Stimulated activated CD4-positive, alpha-beta T cell treated with anti-CD3 and anti-CD28 coated beads, Interleukin-1b, Interleukin-23, amount 100 ng/mL, for 1 hour (primary cell): ENCODE results near the gene APRT.

Source experiments
- DNase-seq, 2 donors: peaks; one replicate each; pipeline ENCODE4 v3.0.0-alpha.2; 2020; ENCODE audit warnings: low read depth in 2 of 2

Gene APRT

DNA sequence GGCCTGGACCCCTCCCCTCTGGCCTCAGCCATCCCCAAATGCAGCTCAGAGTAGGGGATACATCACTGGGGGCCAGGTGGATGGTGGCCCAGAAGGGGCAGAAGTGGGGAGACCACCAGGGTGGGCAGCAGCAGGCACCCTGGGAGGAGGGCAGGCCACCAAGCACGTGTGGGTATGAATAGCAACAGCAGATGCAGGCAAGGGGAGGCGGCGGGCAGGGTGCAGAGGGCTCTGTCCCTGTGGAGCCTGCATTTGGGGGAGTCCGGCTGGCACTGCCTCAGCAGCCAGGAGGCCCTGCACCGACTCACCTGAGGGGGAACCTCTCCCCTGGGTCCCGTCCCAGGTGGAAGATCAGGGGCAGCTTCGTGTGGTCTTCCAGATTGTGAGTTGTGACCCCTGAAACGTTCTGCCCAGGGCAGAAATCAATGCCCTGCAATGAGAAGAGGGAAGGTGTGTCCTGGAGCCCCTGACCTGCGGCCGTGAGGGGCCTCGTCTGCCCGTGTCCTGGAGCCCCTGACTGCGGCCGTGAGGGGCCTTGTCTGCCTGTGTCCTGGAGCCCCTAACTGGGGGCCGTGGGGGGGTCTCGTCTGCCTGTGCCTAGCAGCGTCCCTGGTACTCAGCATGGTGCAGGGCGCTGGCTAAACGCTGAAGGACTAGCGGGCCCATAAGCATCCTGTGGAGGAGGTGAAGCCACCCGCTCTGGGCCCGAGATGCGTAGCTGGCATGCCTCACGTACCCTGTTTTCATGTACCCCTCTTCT, 10.7 kb upstream of the APRT start:
- DNase-seq, result no peak

DNA sequence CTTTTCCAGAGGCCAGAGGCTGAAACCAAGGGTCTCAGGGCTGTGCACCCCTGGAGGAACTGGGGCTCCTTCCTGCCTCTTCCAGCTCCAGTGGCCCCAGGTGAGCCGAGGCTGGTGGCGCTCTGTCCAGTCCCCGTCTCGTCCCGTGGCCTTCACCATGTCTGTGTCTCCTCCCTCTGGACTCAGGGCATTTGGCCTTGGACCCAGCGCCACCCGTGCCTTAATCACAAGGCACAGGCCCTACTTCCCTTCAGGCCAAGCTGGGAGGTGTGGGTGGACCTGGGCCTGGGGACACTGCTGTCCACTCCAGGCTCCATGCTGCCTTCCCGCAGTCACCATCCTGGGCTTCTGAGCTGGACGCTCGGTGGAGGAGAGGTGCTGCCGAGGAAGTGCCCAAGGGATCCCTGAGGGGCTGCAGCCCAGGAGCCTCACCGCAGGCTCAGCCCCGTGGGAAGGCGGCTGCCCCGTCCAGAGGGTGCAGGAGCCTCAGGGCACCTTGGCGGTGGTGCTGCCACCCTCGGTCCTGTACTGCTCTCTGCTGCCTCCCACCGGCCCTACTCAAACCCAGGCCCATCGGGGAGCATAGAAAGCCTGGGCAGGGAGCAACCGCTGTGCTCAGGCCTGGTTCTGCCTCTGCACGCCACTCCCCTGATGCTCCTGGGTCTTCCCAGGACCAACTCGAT, 9.6 kb upstream of the APRT start:
- DNase-seq, result no peak

DNA sequence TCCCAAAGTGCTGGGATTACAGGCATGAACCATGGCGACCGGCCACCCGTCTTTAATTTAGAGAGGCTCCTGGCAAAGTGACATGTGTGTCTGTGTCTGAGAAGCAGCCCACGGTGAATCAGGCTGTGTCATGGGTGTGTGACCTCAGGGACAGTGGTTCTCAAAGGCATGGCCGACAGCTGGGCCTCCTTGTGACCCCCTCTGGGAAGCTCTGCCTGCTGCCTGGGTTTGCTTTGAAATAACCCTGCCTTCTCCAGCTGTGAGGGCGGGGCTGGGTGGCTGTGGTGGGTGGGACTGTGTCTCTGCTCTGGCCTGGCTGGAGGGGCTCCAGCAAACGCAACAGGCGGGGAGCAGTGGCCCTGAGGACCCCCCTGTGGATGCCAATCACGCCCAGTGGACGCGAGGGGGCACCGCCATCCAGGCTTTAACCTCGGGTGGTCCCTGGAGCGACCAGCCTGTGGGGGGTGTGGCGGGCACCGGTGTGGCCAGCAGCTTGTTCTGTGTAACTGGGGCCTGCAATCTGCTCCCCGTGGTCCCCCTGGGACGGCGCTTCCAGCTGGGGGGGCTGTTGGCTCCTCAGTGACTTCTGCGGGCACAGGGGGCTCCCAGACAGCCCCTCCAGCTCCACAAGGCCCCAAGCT, 8.8 kb upstream of the APRT start:
- no peak for DNase-seq

DNA sequence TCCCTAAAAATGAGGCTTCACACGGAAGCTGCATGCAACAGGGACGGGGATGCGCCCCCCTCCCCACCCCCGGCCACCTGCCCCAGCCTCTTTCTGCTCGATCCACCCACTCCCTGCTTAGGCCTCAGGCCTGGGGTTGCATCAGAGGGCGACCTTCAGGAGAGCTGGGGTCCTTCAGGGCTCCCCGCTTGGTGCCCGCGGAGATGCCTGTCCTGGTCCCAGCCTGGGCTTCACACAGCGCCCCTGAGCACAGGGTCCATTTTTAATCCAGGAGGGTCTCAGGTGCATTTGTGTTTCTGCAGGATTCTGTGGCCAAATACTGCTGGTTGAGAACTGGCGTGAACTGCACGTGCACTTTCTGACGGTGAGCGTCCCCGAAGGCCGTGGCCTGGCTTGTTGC, 7.4 kb upstream of the APRT start:
- no peak for DNase-seq

DNA sequence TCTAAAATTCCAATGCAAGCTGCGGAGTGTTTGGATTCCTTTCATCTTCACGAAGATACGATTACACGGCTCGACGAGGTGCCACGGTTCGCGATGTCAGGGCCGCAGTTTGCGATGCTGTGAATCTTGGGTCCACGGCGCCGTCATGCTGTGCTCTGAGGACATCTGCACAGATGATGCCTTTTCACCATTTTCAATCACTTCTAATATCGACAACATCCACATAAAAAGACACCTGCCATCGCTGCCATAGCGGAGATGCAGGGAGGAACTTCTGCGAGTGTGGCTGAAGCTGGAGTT, 6.8 kb upstream of the APRT start:
- no peak for DNase-seq

DNA sequence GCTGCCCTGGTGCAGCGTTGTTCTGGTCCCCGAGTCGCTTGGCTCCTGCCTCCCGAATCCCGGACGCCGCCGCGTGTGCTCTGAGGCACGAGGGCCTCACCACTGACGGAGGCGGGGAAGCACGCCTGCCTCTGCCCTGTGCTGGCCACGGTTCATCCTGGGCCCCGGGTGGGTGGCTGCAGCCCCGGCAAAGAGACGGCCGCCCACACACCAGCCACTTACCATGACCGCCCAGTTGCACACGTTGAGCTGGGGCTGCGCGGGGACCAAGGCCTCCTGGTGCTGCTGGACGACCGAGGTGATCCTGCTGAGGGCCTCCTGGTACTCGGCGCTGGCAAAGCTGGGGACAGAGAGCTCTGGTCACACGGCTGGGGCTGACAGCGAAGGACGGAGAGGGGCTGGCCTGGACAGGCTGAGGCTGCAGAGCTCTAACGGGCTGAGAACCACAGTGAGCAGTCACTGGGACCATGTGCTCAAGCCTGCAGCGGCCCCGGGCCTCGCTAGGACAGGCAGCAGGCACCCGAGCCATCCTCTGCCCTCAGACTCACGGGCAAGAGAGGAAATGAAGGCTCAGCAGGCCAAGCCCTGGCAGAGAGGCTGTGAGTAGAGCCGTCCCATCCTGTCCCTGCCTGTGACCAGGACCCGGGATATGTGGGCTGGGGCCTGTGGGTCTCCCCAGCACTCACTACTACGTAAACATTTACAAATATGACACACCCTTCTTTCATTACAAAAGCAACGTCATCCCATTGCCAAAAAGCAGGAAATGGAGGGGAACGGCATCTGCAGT, 6.3 kb upstream of the APRT start:
- no peak for DNase-seq

DNA sequence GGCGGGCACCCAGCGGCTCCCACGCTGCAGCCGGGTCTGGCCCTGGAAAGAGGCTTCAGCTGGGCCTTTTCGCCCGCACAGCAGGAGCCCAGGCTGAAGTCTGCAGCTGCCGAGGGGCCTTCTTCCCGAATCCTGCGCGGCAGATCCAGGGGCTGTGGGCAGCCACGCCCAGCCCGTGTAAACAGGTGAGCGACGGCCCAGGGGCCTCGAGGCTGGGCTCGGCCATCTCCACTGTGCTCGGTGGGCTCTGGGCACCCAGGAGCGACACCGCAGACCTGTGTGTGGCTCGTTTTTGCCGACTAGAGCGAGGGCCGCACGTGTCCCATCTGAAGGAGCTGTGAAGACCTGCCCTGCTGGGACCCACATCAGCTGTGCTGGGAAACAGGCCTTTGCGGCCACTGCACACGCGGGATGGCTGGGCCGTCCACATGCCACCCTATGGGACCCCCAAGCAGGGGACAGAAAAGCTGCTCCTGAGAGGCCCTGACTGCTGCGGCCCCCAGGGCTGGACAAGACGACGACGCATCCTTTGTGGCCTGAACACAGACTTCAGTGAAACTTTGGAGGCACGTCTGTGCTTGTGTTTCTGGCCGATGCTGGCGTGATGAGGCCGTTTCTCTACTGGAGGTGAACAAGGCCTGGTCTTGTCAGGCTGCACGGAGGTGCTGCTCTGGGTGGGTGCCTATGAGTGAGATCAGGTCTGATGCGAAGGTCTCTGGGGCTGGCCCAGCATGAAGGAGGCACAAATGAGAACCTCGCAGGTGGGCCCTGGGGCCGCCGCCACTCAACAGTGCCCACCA, 5.2 kb upstream of the APRT start:
- DNase-seq, result no peak

DNA sequence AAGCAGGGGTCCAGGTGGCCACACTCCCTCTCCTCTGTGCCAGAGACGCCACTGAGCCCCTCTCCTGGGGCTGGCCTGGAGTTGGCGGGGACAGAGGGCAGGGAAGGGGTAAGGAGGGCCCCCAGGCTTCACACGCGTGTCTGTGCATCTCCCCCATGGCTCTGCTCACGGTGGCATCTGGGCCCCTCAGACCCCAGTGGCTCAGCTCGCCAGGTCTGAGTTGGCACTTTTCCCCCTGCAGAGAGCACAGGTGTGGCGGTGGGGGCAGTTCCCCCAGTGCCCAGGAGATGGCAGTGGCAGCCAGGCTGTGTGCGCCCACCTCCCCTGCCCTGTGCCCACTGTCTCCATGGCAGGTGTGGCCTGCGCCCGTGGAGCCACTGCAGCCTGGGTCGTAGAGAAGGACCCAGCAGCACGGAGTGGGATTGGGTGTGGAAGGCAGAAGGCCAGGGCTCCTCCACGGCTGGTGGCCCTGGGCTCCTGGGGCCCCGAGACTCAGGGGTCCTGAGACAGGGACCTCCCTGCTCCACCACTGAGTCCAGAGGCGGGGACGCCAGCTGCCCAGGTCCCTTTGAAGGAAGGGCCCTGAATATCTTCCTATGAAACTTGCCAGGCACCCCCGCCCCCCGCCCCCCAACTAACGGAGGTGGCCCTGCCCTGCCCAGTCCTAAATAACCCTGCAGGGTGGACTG, 4.3 kb upstream of the APRT start:
- no peak for DNase-seq

DNA sequence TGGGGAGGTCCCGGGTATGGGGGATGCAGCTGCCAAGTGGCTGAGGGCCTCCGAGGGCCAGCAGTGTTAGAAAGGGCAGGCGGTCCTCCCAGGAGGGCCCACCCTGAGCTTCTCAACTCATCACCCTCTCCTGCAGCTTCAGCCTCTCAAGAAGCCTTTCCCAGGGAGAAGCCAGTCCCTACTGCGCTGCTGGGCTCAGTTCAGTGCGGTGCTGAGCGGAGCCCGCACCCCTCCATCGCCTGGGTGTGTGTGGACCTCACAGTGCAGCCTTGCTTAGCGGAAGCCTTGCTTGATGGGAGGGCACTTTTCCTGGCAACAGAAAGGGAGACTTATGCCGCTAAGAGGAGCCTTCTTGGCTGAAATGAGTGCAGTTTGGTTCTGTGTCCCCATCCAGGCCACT, 3.5 kb upstream of the APRT start:
- no peak for DNase-seq

DNA sequence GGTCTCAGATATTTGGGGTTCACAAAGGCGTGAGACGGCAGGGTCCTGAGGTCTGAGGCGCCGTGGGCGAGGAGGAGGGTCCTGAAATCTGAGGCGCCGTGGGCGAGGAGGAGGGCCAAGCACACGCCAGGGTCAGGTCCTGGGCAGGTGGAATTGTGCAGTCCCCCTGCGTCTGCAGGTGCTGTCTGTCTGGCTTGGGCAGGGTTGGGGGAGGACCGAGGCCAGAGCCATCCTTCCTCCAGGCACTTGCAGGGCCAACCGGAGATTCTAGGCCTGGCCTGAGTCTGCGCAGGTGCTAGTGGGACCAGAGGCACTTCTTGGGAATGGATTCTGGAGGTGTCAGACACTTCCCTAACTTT, 2.4 kb upstream of the APRT start:
- no peak for DNase-seq

DNA sequence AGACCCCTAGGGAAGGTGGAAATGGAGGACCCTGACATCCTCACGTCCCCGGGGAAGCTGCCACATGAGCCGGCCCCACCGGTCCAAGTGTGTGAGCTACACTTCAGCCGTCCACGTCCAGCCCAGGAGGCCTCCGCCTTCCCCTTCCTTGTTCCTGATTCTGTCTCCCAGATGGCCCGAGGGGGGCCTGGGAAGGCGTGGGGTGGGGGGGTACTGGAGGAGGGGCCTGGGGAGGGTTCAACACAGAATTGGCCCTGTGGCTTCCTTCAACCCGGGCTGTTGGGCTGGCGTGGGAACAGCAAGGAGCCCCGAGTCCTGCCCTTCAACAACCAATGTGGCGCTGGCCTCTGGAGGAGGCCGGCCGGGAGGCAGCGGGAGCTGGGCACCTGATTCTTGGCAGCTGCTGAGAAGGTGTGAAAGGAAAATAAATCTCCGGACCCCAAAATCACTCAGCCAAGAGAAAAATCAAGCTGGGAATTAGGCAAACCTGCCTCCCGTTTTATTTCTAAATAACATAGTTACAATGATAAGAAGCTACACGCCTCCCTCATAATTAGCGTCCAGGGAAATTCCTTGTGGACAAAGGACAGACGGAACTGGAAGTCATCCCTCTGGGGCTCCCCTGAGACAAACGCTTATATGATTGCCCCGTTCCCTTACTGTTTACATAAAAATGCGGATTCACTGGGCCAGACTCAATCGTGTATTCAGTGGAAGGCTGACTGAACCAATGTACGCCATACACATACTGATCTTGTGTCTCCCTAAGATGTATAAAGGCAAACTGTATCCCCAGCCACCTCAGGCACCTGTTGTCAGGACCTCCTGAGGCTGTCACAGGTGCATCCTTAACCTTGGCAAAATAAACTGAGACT, 1.8 kb upstream of the APRT start:
- no peak for DNase-seq

DNA sequence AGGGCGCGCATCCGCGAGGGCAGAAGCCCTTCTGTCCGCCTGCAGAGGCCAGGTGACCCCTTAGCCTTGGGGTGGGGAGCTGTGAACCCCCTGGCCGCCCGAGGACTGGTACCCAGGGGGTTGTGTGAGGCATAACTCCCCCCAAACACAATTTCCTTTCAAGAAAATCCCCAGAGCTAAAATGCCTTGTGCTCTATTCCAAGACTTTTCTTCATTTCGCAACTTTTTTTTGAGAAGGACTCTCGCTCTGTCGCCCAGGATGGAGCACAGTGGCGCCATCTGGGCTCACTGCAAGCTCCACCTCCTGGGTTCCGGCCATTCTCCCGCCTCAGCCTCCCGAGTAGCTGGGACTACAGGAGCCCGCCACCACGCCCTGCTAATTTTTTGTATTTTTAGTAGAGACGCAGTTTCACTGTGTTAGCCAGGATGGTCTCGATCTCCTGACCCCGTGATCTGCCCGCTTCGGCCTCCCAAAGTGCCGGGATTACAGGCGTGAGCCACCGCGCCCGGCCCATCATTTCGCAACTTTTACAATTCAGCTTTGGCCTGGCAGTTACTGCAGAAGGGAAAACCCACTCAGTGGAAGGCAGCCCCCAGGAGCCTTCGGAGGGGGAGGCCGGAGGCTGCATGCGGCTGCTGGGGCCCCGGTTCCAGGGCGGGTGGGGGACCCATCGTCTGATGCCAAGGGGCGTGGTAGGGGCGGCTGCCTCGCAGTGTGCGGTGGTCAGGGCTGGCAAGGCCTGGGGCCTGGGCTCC, 963 bp upstream of the APRT start:
- DNase-seq, result no peak

DNA sequence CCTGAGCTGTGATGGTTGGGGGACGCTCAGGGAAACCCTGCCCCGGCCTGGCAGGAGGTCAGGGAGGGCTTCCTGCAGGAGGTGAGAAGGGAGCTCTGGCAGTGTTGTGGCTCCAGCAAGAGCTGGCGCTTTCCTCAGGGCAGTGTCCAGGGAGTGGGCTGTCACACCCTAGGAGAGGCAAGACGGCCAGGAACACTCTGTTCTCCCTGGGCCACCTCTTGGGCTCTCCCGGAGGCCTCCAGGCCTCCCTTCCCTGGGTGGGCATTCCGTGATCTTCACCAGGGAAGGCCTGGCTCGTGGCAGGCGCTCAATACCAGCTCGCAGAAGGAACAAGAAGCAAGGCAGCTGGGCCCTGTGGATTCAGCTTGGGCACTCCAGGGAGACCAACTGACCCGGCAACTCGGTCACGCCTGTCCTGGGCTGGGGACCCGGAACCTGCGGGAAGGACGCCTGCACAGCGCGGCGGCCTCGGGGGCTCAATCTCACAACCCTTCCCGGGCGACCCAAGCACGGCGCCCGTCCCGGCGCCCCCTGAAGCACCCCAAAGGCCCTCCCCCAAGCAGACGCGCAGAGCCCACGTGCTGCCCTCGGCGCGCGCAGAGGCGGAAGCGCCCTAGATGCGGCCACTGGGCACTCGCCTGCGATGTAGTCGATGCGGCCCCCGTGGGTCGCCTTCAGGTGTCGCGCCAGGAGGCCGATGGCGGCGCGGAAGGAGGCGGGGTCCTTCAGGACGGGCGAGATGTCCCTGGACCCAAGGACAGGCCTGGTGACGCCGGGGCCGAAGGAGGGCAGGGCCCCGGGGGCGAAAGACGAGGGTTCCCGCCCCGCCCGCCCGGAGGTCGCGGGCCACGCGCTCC, 588 bp downstream of the APRT start:
- no peak for DNase-seq

DNA sequence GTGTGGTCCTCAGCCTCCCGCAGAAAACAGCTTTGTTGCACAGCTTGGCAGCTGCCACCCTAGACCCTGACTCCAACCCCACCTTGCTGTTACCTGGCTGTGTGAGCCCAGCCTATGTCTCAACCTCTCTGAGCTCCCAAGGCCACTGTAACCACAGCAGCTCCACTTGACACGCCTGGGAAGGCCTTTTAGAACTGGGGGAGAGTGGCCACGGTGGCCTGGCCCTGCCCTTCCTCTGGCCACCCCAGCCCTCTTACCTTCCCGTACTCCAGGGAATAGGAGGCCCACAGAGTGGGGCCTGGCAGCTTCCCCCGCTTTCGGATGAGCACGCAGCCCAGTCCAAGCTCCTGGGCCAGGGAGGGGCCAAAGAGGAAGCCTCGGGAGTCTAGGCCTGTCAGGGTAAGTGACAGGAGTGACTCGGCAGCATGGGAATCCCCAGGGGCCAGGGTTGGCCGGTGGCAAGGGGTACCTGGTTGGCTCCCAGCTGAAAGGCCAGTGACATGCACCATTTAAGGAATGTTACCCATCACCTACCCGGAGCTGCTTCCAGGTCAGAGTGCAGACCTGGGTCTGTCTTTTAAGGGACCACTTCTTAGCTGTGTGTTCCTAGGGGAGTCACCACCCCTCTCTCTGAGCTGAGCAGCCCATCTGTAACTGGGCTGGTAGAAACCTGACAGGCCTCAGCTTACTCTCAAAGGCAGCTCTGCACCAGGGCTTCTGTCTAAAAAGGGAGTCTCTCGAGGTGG, 1.4 kb downstream of the APRT start:
- DNase-seq, result no peak

DNA sequence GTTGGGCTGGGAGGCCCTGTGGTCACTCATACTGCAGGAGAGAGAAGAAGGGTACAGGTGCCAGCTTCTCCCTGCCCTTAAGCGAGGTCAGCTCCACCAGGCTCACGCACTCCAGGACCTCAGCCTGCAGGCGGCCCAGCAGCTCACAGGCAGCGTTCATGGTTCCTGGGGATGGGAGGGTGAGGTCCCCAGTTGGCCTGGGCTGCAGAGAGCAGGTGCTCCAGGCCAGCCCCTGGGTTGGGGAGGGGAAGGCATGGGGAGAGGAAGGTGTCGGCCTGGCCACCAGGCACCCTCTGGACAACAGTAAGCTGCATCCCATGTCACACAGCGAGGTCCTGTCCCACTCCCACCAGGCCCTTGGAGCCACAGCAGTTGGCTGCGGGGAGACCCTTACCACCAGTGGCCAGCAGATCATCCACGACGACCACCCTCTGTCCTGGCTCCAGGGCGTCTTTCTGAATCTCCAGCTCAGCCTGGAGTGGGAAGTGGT, 2.0 kb downstream of the APRT start:
- DNase-seq, result no peak

DNA sequence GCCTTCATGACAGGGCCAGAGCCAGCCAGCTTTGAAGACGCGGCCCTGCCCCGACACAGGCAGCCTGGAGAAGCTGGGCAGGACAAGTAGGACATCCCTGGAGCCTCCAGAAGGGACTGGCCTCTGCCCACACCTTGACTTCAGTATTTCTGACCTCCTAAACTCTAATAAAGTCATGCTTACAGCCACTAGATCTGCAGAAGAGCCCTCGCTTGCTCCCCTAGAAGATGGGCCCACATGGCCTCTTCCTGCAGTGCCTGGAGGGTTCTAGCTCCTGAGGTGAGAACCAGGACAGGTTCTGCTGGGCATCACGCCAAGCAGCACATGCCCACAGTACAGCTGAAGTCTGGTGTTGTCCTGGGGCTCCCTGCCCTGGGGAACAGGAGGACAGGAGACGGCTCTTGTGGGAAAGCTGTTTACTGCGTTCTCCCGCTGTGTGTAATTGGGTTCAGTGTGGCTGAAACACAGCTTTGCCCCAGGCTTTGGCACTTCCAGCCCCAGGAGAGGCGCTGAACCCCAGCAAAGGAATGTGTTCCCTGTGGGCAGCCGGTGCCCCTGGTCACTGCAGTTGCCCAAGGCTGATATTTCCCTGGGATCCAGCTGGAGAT, 2.6 kb downstream of the APRT start:
- DNase-seq, result no peak
